PC-3 (cell line): ENCODE results near the gene ACBD3. TPM values are rescaled to one million over a fixed set of nuclear protein-coding genes. Genes with fewer than 3 reads are reported as not detected.

ENCODE experiments used
- ATAC-seq: fragments of 200-7000 bp; cut with Tn5 transposase; 2 replicates; pipeline ENCODE4 v1.9.1; 2020; ENCODE audit warnings: mild to moderate bottlenecking, moderate library complexity
- BruUV-seq: library from RNA; stranded (reverse); fragments of 400-500 nt; replicated peaks from 2 replicates; lab custom pipeline; 2021; lab: Mats Ljungman, UMichigan
- CTCF ChIA-PET: fragments of 300-600 bp; sonication (Branson Sonifier 250); formaldehyde crosslinking; loops from one replicate; lab custom pipeline; 2022; ENCODE audit warnings: antibody characterized with exemption; lab: Charles Lee
- POLR2A ChIA-PET: fragments of 300-600 bp; sonication (Branson Sonifier 250); formaldehyde crosslinking; loops from one replicate; lab custom pipeline; 2022; ENCODE audit warnings: antibody characterized with exemption; ENCODE audit not compliant: unreplicated experiment; lab: Charles Lee
- DNase-seq: peaks from one replicate; pipeline ENCODE4 v3.0.0-alpha.2; 2015
- H2AFZ ChIP-seq: fragments of 300-600 bp; sonication (generic); 2 replicates; pipeline ENCODE4 v1.6.0; 2016; ENCODE audit warnings: antibody characterized with exemption, low read length
- H3F3A ChIP-seq: fragments of 300-600 bp; sonication (generic); one replicate; pipeline ENCODE4 v1.6.0; 2017; ENCODE audit warnings: antibody characterized with exemption, low read length, control low read depth, mild to moderate bottlenecking; ENCODE audit not compliant: unreplicated experiment
- H3K27ac ChIP-seq: fragments of 300-600 bp; sonication (generic); 2 replicates; pipeline ENCODE4 v1.5.1; 2016; ENCODE audit warnings: mild to moderate bottlenecking, low read length
- H3K27me3 ChIP-seq: fragments of 300-600 bp; sonication (generic); 2 replicates; pipeline ENCODE4 v1.6.1; 2016; ENCODE audit warnings: low read length, mixed read lengths
- H3K36me3 ChIP-seq: fragments of 300-600 bp; sonication (generic); 2 replicates; pipeline ENCODE4 v1.6.1; 2016; ENCODE audit warnings: low read depth, mixed run types, low read length, mixed read lengths
- H3K4me1 ChIP-seq: fragments of 300-600 bp; sonication (generic); 2 replicates; pipeline ENCODE4 v1.5.1; 2016; ENCODE audit warnings: low read length; ENCODE audit not compliant: insufficient read depth
- H3K4me2 ChIP-seq: fragments of 300-600 bp; sonication (generic); 2 replicates; pipeline ENCODE4 v1.6.0; 2016; ENCODE audit warnings: low read length
- H3K4me3 ChIP-seq: fragments of 300-600 bp; sonication (generic); 2 replicates; pipeline ENCODE4 v1.5.1; 2016; ENCODE audit warnings: mild to moderate bottlenecking, low read length, mixed read lengths
- H3K79me2 ChIP-seq: fragments of 300-600 bp; sonication (generic); 2 replicates; pipeline ENCODE4 v1.6.1; 2017; ENCODE audit warnings: low read length, mixed read lengths
- H3K9ac ChIP-seq: fragments of 300-600 bp; sonication (generic); 2 replicates; pipeline ENCODE4 v1.6.0; 2016; ENCODE audit warnings: mild to moderate bottlenecking, low read length
- H3K9me2 ChIP-seq: fragments of 300-600 bp; sonication (generic); replicated peaks from 2 replicates; pipeline ENCODE4 v1.6.1; 2016; ENCODE audit warnings: mixed run types, low read length, mixed read lengths
- H3K9me3 ChIP-seq: fragments of 300-600 bp; sonication (generic); 2 replicates; pipeline ENCODE4 v1.6.1; 2016; ENCODE audit warnings: low read length, mixed read lengths
- H4K20me1 ChIP-seq: fragments of 300-600 bp; sonication (generic); 2 replicates; pipeline ENCODE4 v1.6.1; 2016; ENCODE audit warnings: low read length, mixed read lengths
- CTCF ChIP-seq: fragments of 300-600 bp; sonication (generic); conservative IDR thresholded peaks from 2 replicates; pipeline ENCODE4 v1.5.1; 2017; ENCODE audit warnings: antibody characterized with exemption, low read depth, mild to moderate bottlenecking, low read length
- EZH2 ChIP-seq: fragments of 300-600 bp; sonication (generic); IDR thresholded peaks from one replicate; pipeline ENCODE4 v1.6.1; 2017; ENCODE audit warnings: antibody characterized with exemption, mild to moderate bottlenecking, low read length; ENCODE audit not compliant: unreplicated experiment
- EZH2phosphoT487 ChIP-seq: fragments of 300-600 bp; sonication (generic); IDR thresholded peaks from 2 replicates; pipeline ENCODE4 v1.6.1; 2018; ENCODE audit warnings: mild to moderate bottlenecking, antibody characterized with exemption, low read length, borderline replicate concordance
- intact Hi-C: fragments of 100-400 bp; cut with micrococcal nuclease; formaldehyde crosslinking; loops from 2 replicates; pipeline ENCODE4 v1.9.0; 2023
- total RNA-seq: library from RNA; depleted of rRNA; stranded (reverse); fragments of >200 nt; gene quantifications from 2 replicates; pipeline ENCODE4 v1.2.3, GENCODE V29; 2014

ACBD3 gene
- total RNA-seq, 1 experiment from 2014 or later: 62.2 TPM

GRCh38 chr1:226223157-226223785 lies 36.7 kb upstream of the ACBD3 start, which contains the start of gene MIXL1:
TSS of gene MIXL1 (plus strand) at chr1:226223664. CDS start at chr1:226223682, 18 bp downstream.
- Histone ChIP-seq H3K4me1 (no peaks in the 10 kb centered on the region), H3K79me2 (no peaks in the 10 kb centered on the region), H3F3A (no peaks in the 10 kb centered on the region), H4K20me1 (no peaks in the 10 kb centered on the region), H3K27me3 (no peaks in the 10 kb centered on the region), H3K4me2 (no peak within 1 kb of the TSS), H3K9me2 (no peaks in the 10 kb centered on the region), H3K4me3 (no peak within 1 kb of the TSS), H3K9ac (no peak within 1 kb of the TSS), H3K9me3 (no peaks in the 10 kb centered on the region), H3K27ac (no peak within 1 kb of the TSS), H3K36me3 (no peaks in the 10 kb centered on the region), H2AFZ (no peak within 1 kb of the TSS)
- no TSS peak for BruUV-seq
- ChIA-PET POLR2A (no interaction called here), CTCF (no interaction called here)
- ATAC-seq: no peak
- no peak for DNase-seq
- intact Hi-C loops: no loop called here
- TF ChIP-seq EZH2phosphoT487: no peak

- POLR2A ChIA-PET: no interaction called here
These were observed 36.1 kb upstream of the ACBD3 start for GRCh38 chr1:226222686-226223085.

GRCh38 chr1:226220473-226221189 lies 34.1 kb upstream of the ACBD3 start:
- no peak overlapping the region for H3K4me3 ChIP-seq
- BruUV-seq: no TSS peak
- no peaks in the 10 kb centered on the region for H3K27me3 ChIP-seq
- no peak for ATAC-seq
- no peak for TF ChIP-seq EZH2
- no peak for TF ChIP-seq CTCF
- TF ChIP-seq EZH2phosphoT487: no peak
- H3K4me2 ChIP-seq: no peak overlapping the region
- no peaks in the 10 kb centered on the region for H3K4me1 ChIP-seq
- H4K20me1 ChIP-seq: no peaks in the 10 kb centered on the region
- ChIA-PET POLR2A (no interaction called here), CTCF (no interaction called here)
- no peak overlapping the region for H2AFZ ChIP-seq
- no peaks in the 10 kb centered on the region for H3K79me2 ChIP-seq
- no peak overlapping the region for H3K27ac ChIP-seq
- H3K9ac ChIP-seq: no peak overlapping the region
- H3K9me3 ChIP-seq: no peaks in the 10 kb centered on the region
- H3K9me2 ChIP-seq: no peaks in the 10 kb centered on the region
- intact Hi-C loops: no loop called here
- H3K36me3 ChIP-seq: no peaks in the 10 kb centered on the region
- H3F3A ChIP-seq: no peaks in the 10 kb centered on the region
- DNase-seq: no peak

More at GRCh38 chr1:226222686-226223085, 36.1 kb upstream of the ACBD3 start:
- Histone ChIP-seq H3K27ac (no peak overlapping the region), H3K36me3 (no peaks in the 10 kb centered on the region), H3K27me3 (no peaks in the 10 kb centered on the region), H3K9ac (no peak overlapping the region), H4K20me1 (no peaks in the 10 kb centered on the region), H3F3A (no peaks in the 10 kb centered on the region), H3K9me2 (no peaks in the 10 kb centered on the region), H3K9me3 (no peaks in the 10 kb centered on the region), H3K4me1 (no peaks in the 10 kb centered on the region), H3K4me3 (no peak overlapping the region), H3K4me2 (no peak overlapping the region), H2AFZ (no peak overlapping the region), H3K79me2 (no peaks in the 10 kb centered on the region)
- intact Hi-C loops: no loop called here
- CTCF ChIA-PET: no interaction called here
- no peak for ATAC-seq
- no TSS peak for BruUV-seq
- no peak for TF ChIP-seq CTCF
- no peak for TF ChIP-seq EZH2
- no peak for TF ChIP-seq EZH2phosphoT487
- DNase-seq: no peak
